ENCODE data around the gene CSNK1G1. TPM values are rescaled to one million over a fixed set of nuclear protein-coding genes. Genes with fewer than 3 reads are reported as not detected.
A peak's percentile ranks its signal among the peaks of the same experiment; 100 is the strongest.

The CSNK1G1 gene
- total RNA-seq, 8 experiments from 2014 or later = 12.3 to 30.8 (median 25.4) TPM

- WGBS, 10 experiments = 60 to 100% (median 91%) methylated on average over 1 to 10 of the region's 11 CpGs; no CpG with 5 or more reads in 1 of the 10 experiments
- H3K4me3 ChIP-seq = no peak overlapping the region
- peaks cover 11 to 13% of the 10 kb centered on the region in 2 donors for H3K4me1 ChIP-seq (replicated peaks in 1 of 2)
- in situ Hi-C loops (cut with MboI; ENCODE audit: low pct_unique_long_range_greater_than_20kb in 2 of 9, low sequenced_read_pairs in 9 of 9, unreplicated experiment in 9 of 9) = no loop called here
- H3K27ac ChIP-seq = no peak overlapping the region
- ATAC-seq (replicated peaks in 6 of 8) = no peak
These were observed 197.4 kb downstream of the CSNK1G1 start for GRCh38 chr15:64158363-64159134.

GRCh38 chr15:64157599-64158125 is 198.3 kb downstream of the CSNK1G1 start:
- H3K4me1 ChIP-seq (replicated peaks in 1 of 2) = peaks cover 10 to 15% of the 10 kb centered on the region in 2 donors
- no peak for ATAC-seq (replicated peaks in 6 of 8)
- no peak overlapping the region for H3K4me3 ChIP-seq
- WGBS, 10 experiments = 83 to 100% (median 93%) methylated on average over 1 of the region's 1 CpG; no CpG with 5 or more reads in 6 of the 10 experiments
- in situ Hi-C loops (cut with MboI; ENCODE audit: low pct_unique_long_range_greater_than_20kb in 2 of 9, low sequenced_read_pairs in 9 of 9, unreplicated experiment in 9 of 9) = no loop called here
- no peak overlapping the region for H3K27ac ChIP-seq

- no peak for ATAC-seq (replicated peaks in 6 of 8)
- Histone ChIP-seq H3K27ac (no peak overlapping the region), H3K4me1 (replicated peaks in 1 of 2) (peaks cover 8 to 18% of the 10 kb centered on the region in 2 donors), H3K4me3 (no peak overlapping the region)
- 53 to 100% (median 94%) methylated on average over 1 to 7 of the region's 16 CpGs; no CpG with 5 or more reads in 2 of the 10 experiments for WGBS, 10 experiments
- in situ Hi-C loops (cut with MboI; ENCODE audit: low pct_unique_long_range_greater_than_20kb in 2 of 9, low sequenced_read_pairs in 9 of 9, unreplicated experiment in 9 of 9) = no loop called here
These were observed 199.2 kb downstream of the CSNK1G1 start for GRCh38 chr15:64156652-64157331.

- in situ Hi-C loops (cut with MboI; ENCODE audit: low pct_unique_long_range_greater_than_20kb in 2 of 9, low sequenced_read_pairs in 9 of 9, unreplicated experiment in 9 of 9) = no loop called here
- WGBS, 10 experiments = 60 to 100% (median 88%) methylated on average over 1 to 5 of the region's 15 CpGs; no CpG with 5 or more reads in 2 of the 10 experiments
- peaks cover under 1 to 10% of the 10 kb centered on the region in 2 donors for H3K4me1 ChIP-seq (replicated peaks in 1 of 2)
- H3K4me3 ChIP-seq = no peak overlapping the region
- no peak overlapping the region for H3K27ac ChIP-seq
- ATAC-seq (replicated peaks in 6 of 8) = no peak
These were observed 199.9 kb downstream of the CSNK1G1 start for GRCh38 chr15:64155802-64156651.

GRCh38 chr15:64153480-64154367 is 202.2 kb downstream of the CSNK1G1 start:
- peak; percentile 78 to 84 (median 82) for ATAC-seq (replicated peaks in 6 of 8)
- peak overlapping the region in 1 of 2 donors; percentile 30 for H3K27ac ChIP-seq
- in situ Hi-C loops (cut with MboI; ENCODE audit: low pct_unique_long_range_greater_than_20kb in 2 of 9, low sequenced_read_pairs in 9 of 9, unreplicated experiment in 9 of 9) = no loop called here
- 0 to 80% (median 22%) methylated on average over 1 to 4 of the region's 12 CpGs; no CpG with 5 or more reads in 5 of the 10 experiments for WGBS, 10 experiments
- no peak overlapping the region for H3K4me3 ChIP-seq
- peaks cover 0 to 9% of the 10 kb centered on the region in 2 donors for H3K4me1 ChIP-seq (replicated peaks in 1 of 2)

GRCh38 chr15:64152507-64153387 is 203.2 kb downstream of the CSNK1G1 start:
- in situ Hi-C loops (cut with MboI; ENCODE audit: low pct_unique_long_range_greater_than_20kb in 2 of 9, low sequenced_read_pairs in 9 of 9, unreplicated experiment in 9 of 9) = no loop called here
- peak in 4 of 8 experiments; percentile 0 to 4 (median 1) for ATAC-seq (replicated peaks in 6 of 8)
- H3K4me1 ChIP-seq (replicated peaks in 1 of 2) = peaks cover 0 to 9% of the 10 kb centered on the region in 2 donors
- no peak overlapping the region for H3K27ac ChIP-seq
- peak overlapping the region; percentile 35 to 44 (median 40) for H3K4me3 ChIP-seq
- 33 to 60% (median 40%) methylated on average over 1 to 9 of the region's 27 CpGs; no CpG with 5 or more reads in 5 of the 10 experiments for WGBS, 10 experiments

GRCh38 chr15:64151727-64152506 is 204.1 kb downstream of the CSNK1G1 start, which contains the start of gene SNX22:
SNX22 (plus strand) TSS chr15:64151731; CDS start chr15:64151776, 45 bp downstream.
- H3K27ac ChIP-seq = no peak within 1 kb of the TSS
- H3K4me3 ChIP-seq = peak within 1 kb of the TSS; percentile 35 to 44 (median 40)
- peaks cover 0 to 9% of the 10 kb centered on the region in 2 donors for H3K4me1 ChIP-seq (replicated peaks in 1 of 2)
- peak in 7 of 8 experiments; percentile 1 to 40 (median 26) for ATAC-seq (replicated peaks in 6 of 8)
- no CpG with 5 or more reads among the region's 83 CpGs for WGBS, 10 experiments
- in situ Hi-C loops (cut with MboI; ENCODE audit: low pct_unique_long_range_greater_than_20kb in 2 of 9, low sequenced_read_pairs in 9 of 9, unreplicated experiment in 9 of 9) = no loop called here

GRCh38 chr15:64149893-64150578 is 205.9 kb downstream of the CSNK1G1 start:
- ATAC-seq (replicated peaks in 6 of 8) = no peak
- in situ Hi-C loops (cut with MboI; ENCODE audit: low pct_unique_long_range_greater_than_20kb in 2 of 9, low sequenced_read_pairs in 9 of 9, unreplicated experiment in 9 of 9) = no loop called here
- WGBS, 10 experiments = 40 to 100% (median 82%) methylated on average over 1 to 2 of the region's 9 CpGs; no CpG with 5 or more reads in 4 of the 10 experiments
- Histone ChIP-seq H3K4me1 (replicated peaks in 1 of 2) (peaks cover 0 to 9% of the 10 kb centered on the region in 2 donors), H3K4me3 (no peak overlapping the region), H3K27ac (no peak overlapping the region)

GRCh38 chr15:64149424-64149823 is 206.5 kb downstream of the CSNK1G1 start:
- no peak overlapping the region for H3K27ac ChIP-seq
- no peak overlapping the region for H3K4me3 ChIP-seq
- in situ Hi-C loops (cut with MboI; ENCODE audit: low pct_unique_long_range_greater_than_20kb in 2 of 9, low sequenced_read_pairs in 9 of 9, unreplicated experiment in 9 of 9) = no loop called here
- no peak for ATAC-seq (replicated peaks in 6 of 8)
- H3K4me1 ChIP-seq (replicated peaks in 1 of 2) = peaks cover 0 to 9% of the 10 kb centered on the region in 2 donors

- H3K27ac ChIP-seq = no peak overlapping the region
- 40 to 100% (median 80%) methylated on average over 1 to 3 of the region's 3 CpGs; no CpG with 5 or more reads in 1 of the 10 experiments for WGBS, 10 experiments
- ATAC-seq (replicated peaks in 6 of 8) = no peak
- H3K4me3 ChIP-seq = no peak overlapping the region
- in situ Hi-C loops (cut with MboI; ENCODE audit: low pct_unique_long_range_greater_than_20kb in 2 of 9, low sequenced_read_pairs in 9 of 9, unreplicated experiment in 9 of 9) = no loop called here
- H3K4me1 ChIP-seq (replicated peaks in 1 of 2) = peaks cover 0 to 9% of the 10 kb centered on the region in 2 donors
These were observed 207.4 kb downstream of the CSNK1G1 start for GRCh38 chr15:64148581-64148980.
